WTC11 (cell line): ENCODE measurements around the gene PRAC2. TPM values are rescaled to one million over a fixed set of nuclear protein-coding genes. Genes with fewer than 3 reads are reported as not detected.

Source experiments
- ATAC-seq: fragments of 200-7000 bp; cut with Tn5 transposase; 2 replicates; pipeline ENCODE4 v1.10.0; 2021; ENCODE audit warnings: mild to moderate bottlenecking, moderate library complexity
- Bru-seq: library from RNA; stranded (reverse); fragments of 400-500 nt; gene quantifications from one replicate; lab custom pipeline; 2021; lab: Mats Ljungman, UMichigan
- CTCF ChIA-PET: fragments of 300-600 bp; sonication (Branson Sonifier 250); formaldehyde crosslinking; loops from one replicate; lab custom pipeline; 2021; ENCODE audit warnings: antibody characterized with exemption; lab: Charles Lee
- POLR2A ChIA-PET: fragments of 350-600 bp; sonication (Branson Sonifier 250); formaldehyde crosslinking; loops from one replicate; lab custom pipeline; 2021; ENCODE audit warnings: antibody characterized with exemption; lab: Charles Lee
- DNase-seq: peaks from one replicate; pipeline ENCODE4 v3.0.0; 2021; ENCODE audit warnings: low spot score
- H3K27ac Mint-ChIP-seq: 2 replicates; pipeline ENCODE4 v1.8.0; 2021; ENCODE audit warnings: mixed read lengths
- H3K27me3 Mint-ChIP-seq: 2 replicates; pipeline ENCODE4 v1.8.0; 2021; ENCODE audit warnings: low read depth, mild to moderate bottlenecking, moderate library complexity, mixed read lengths
- H3K36me3 Mint-ChIP-seq: 2 replicates; pipeline ENCODE4 v1.8.0; 2021; ENCODE audit warnings: mixed read lengths
- H3K4me1 Mint-ChIP-seq: 2 replicates; pipeline ENCODE4 v1.8.0; 2022; ENCODE audit warnings: mixed read lengths
- H3K4me3 Mint-ChIP-seq: 2 replicates; pipeline ENCODE4 v1.8.0; 2021; ENCODE audit warnings: mild to moderate bottlenecking, moderate library complexity, mixed read lengths
- H3K9me3 Mint-ChIP-seq: 2 replicates; pipeline ENCODE4 v1.8.0; 2021; ENCODE audit warnings: mixed read lengths
- ARID4B ChIP-seq: sonication (generic); formaldehyde crosslinking; IDR thresholded peaks from 2 replicates; pipeline ENCODE4 v1.8.0; 2023; ENCODE audit warnings: missing genetic modification reagents, mild to moderate bottlenecking, borderline replicate concordance
- E2F5 ChIP-seq: sonication (generic); formaldehyde crosslinking; IDR thresholded peaks from 2 replicates; pipeline ENCODE4 v1.8.1; 2022; ENCODE audit warnings: mild to moderate bottlenecking, moderate library complexity, missing genetic modification reagents
- ERG ChIP-seq: fragments of 250-450 bp; sonication (Bioruptor Pico); IDR thresholded peaks from 2 replicates; pipeline ENCODE4 v1.8.0; 2021; ENCODE audit warnings: mild to moderate bottlenecking
- ESRRA ChIP-seq: sonication (generic); formaldehyde crosslinking; IDR thresholded peaks from 2 replicates; pipeline ENCODE4 v1.8.1; 2022; ENCODE audit warnings: mild to moderate bottlenecking, missing genetic modification reagents, borderline replicate concordance
- FOXK1 ChIP-seq: sonication (generic); formaldehyde crosslinking; IDR thresholded peaks from 2 replicates; pipeline ENCODE4 v1.8.0; 2022; ENCODE audit warnings: mild to moderate bottlenecking, moderate library complexity, missing genetic modification reagents
- GABPB1 ChIP-seq: sonication (generic); formaldehyde crosslinking; IDR thresholded peaks from 2 replicates; pipeline ENCODE4 v1.8.1; 2023; ENCODE audit warnings: mild to moderate bottlenecking, missing genetic modification reagents
- KAT7 ChIP-seq: sonication (generic); formaldehyde crosslinking; IDR thresholded peaks from 2 replicates; pipeline ENCODE4 v1.8.1; 2023; ENCODE audit warnings: missing genetic modification reagents, mild to moderate bottlenecking, borderline replicate concordance
- MAX ChIP-seq: sonication (generic); formaldehyde crosslinking; IDR thresholded peaks from 2 replicates; pipeline ENCODE4 v1.8.0; 2022; ENCODE audit warnings: mild to moderate bottlenecking, missing genetic modification reagents
- NFE2L1 ChIP-seq: sonication (generic); formaldehyde crosslinking; IDR thresholded peaks from 2 replicates; pipeline ENCODE4 v1.8.1; 2023; ENCODE audit warnings: missing genetic modification reagents
- NFYB ChIP-seq: sonication (generic); formaldehyde crosslinking; conservative IDR thresholded peaks from 2 replicates; pipeline ENCODE4 v1.8.0; 2022; ENCODE audit warnings: low read depth, missing genetic modification reagents
- NR2C2 ChIP-seq: sonication (generic); formaldehyde crosslinking; IDR thresholded peaks from 2 replicates; pipeline ENCODE4 v1.8.0; 2022; ENCODE audit warnings: mild to moderate bottlenecking, missing genetic modification reagents
- NR3C1 ChIP-seq: sonication (generic); formaldehyde crosslinking; conservative IDR thresholded peaks from 2 replicates; pipeline ENCODE4 v1.8.1; 2023; ENCODE audit warnings: low read depth, mild to moderate bottlenecking, missing genetic modification reagents
- OVOL2 ChIP-seq: fragments of 250-450 bp; sonication (Bioruptor Pico); IDR thresholded peaks from 2 replicates; pipeline ENCODE4 v1.9.0; 2021; ENCODE audit warnings: mild to moderate bottlenecking, borderline replicate concordance
- RORB ChIP-seq: fragments of 250-450 bp; sonication (Bioruptor Pico); IDR thresholded peaks from 2 replicates; pipeline ENCODE4 v1.9.0; 2021; ENCODE audit warnings: mild to moderate bottlenecking
- SMAD3 ChIP-seq: sonication (generic); formaldehyde crosslinking; IDR thresholded peaks from 2 replicates; pipeline ENCODE4 v1.8.0; 2022; ENCODE audit warnings: missing genetic modification reagents, mild to moderate bottlenecking, borderline replicate concordance
- SOX15 ChIP-seq: fragments of 250-450 bp; sonication (Bioruptor Pico); IDR thresholded peaks from 2 replicates; pipeline ENCODE4 v1.9.0; 2021; ENCODE audit warnings: mild to moderate bottlenecking
- SP1 ChIP-seq: sonication (generic); formaldehyde crosslinking; conservative IDR thresholded peaks from 2 replicates; pipeline ENCODE4 v1.8.1; 2022; ENCODE audit warnings: missing genetic modification reagents
- TEAD1 ChIP-seq: sonication (generic); formaldehyde crosslinking; IDR thresholded peaks from 2 replicates; pipeline ENCODE4 v1.8.0; 2022; ENCODE audit warnings: mild to moderate bottlenecking, missing genetic modification reagents
- TEAD4 ChIP-seq: sonication (generic); formaldehyde crosslinking; IDR thresholded peaks from 2 replicates; pipeline ENCODE4 v1.8.0; 2022; ENCODE audit warnings: mild to moderate bottlenecking, missing genetic modification reagents
- ZNF232 ChIP-seq: sonication (generic); formaldehyde crosslinking; IDR thresholded peaks from 2 replicates; pipeline ENCODE4 v1.8.0; 2022; ENCODE audit warnings: mild to moderate bottlenecking, missing genetic modification reagents
- ZNF263 ChIP-seq: sonication (generic); formaldehyde crosslinking; IDR thresholded peaks from 2 replicates; pipeline ENCODE4 v1.8.1; 2022; ENCODE audit warnings: low read depth, mild to moderate bottlenecking, moderate library complexity, missing genetic modification reagents
- ZNF423 ChIP-seq: fragments of 250-450 bp; sonication (Bioruptor Pico); IDR thresholded peaks from 2 replicates; pipeline ENCODE4 v2.1.2; 2022; ENCODE audit warnings: mild to moderate bottlenecking, moderate library complexity
- long read RNA-seq, 3 experiments: library from RNA in 1 of 3; library from capped mRNA in 1 of 3; library from polyadenylated mRNA in 1 of 3; unstranded in 2 of 3; stranded (forward) in 1 of 3; transcript quantifications; one replicate each; pipeline ENCODE4 v2.0.0, GENCODE V29; 2021
- total RNA-seq: library from RNA; stranded (reverse); gene quantifications from 3 replicates; pipeline ENCODE4 v1.2.3, GENCODE V29; 2021

PRAC2 gene
- total RNA-seq: 8.0 to 22.3 TPM (median 9.2 TPM) in 3 replicates
- percentile 87 among the genes with signal in this experiment for Bru-seq, nascent RNA
- long read RNA-seq, experiment 1, partial matches to known transcripts: 0 of 5 reads
- long read RNA-seq, experiment 1, other reads (novel, unspliced or antisense): 2 of 5 reads
- long read RNA-seq, experiment 2, transcript PRAC2-201 (2 exons, 577 nt): major isoform, 11 of 11 reads
- long read RNA-seq, experiment 2, partial matches to known transcripts: 0 of 11 reads
- long read RNA-seq, experiment 2, other reads (novel, unspliced or antisense): 0 of 11 reads
- long read RNA-seq, experiment 3, partial matches to known transcripts: 0 of 1 reads
- long read RNA-seq, experiment 3, other reads (novel, unspliced or antisense): 1 of 1 reads

- peak; percentile 78 for DNase-seq
These were observed at the start of gene PRAC2 for GRCh38 chr17:48722915-48723422. Gene PRAC2 (plus strand): TSS chr17:48723185. CDS start chr17:48724411, 1,226 bp downstream.

GRCh38 chr17:48676963-48677558 is 45.9 kb upstream of the PRAC2 start:
- Mint-ChIP-seq H3K4me3 (no peak overlapping the region), H3K9me3 (no peaks in the 10 kb centered on the region), H3K4me1 (peaks cover 12% of the 10 kb centered on the region), H3K36me3 (no peaks in the 10 kb centered on the region), H3K27ac (no peak overlapping the region), H3K27me3 (peaks cover 45% of the 10 kb centered on the region)
- ChIA-PET POLR2A (interaction anchor here (0.6 to 0.7 kb wide), 3 partner anchors 97 to 120 kb away, joined by 3 to 4 read pairs (median 3); no protein-coding TSS in a partner anchor), CTCF (interaction anchor here (0.5 to 10.5 kb wide), 15 partner anchors 11 to 216 kb away, joined by 3 to 218 read pairs (median 29); partner anchors contain the start of genes PRAC1 and PRAC2)
- ATAC-seq (no peak), DNase-seq (no peak)
- TF ChIP-seq GABPB1 (CRISPR knock-in tag) (no peak), FOXK1 (CRISPR knock-in tag) (no peak), TEAD1 (no peak), ESRRA (CRISPR knock-in tag) (no peak), RORB (CRISPR knock-in tag) (no peak), OVOL2 (CRISPR knock-in tag) (no peak), NR3C1 (no peak), NFE2L1 (CRISPR knock-in tag) (no peak), ERG (CRISPR knock-in tag) (no peak), E2F5 (CRISPR knock-in tag) (no peak), MAX (CRISPR knock-in tag) (no peak), ZNF232 (CRISPR knock-in tag) (no peak), KAT7 (CRISPR knock-in tag) (no peak), SMAD3 (CRISPR knock-in tag) (no peak), NR2C2 (CRISPR knock-in tag) (no peak), SP1 (CRISPR knock-in tag) (no peak), SOX15 (no peak)

More at GRCh38 chr17:48722915-48723422, at the start of gene PRAC2:
- ChIA-PET CTCF (interaction anchor here (0.9 to 10.9 kb wide), 18 partner anchors 12 to 166 kb away, joined by 3 to 218 read pairs (median 19); partner anchors contain the start of gene TTLL6), POLR2A (interaction anchor here (0.6 to 1.3 kb wide), 6 partner anchors 10 to 273 kb away, joined by 3 to 5 read pairs (median 4); no protein-coding TSS in a partner anchor)
- ATAC-seq: peak; percentile 55
- Mint-ChIP-seq H3K4me3 (peak within 1 kb of the TSS; percentile 70), H3K27ac (peak within 1 kb of the TSS; percentile 84), H3K27me3 (peaks cover 100% of the 10 kb centered on the region), H3K36me3 (no peaks in the 10 kb centered on the region), H3K9me3 (no peaks in the 10 kb centered on the region), H3K4me1 (peaks cover 53% of the 10 kb centered on the region)
- TF ChIP-seq NFYB (CRISPR knock-in tag): peak; percentile 44; the same call in 1 of the 2 replicates
- TF ChIP-seq ZNF263: no peak
- no peak for TF ChIP-seq TEAD4
- no peak for TF ChIP-seq ZNF423 (CRISPR knock-in tag)
- no peak for TF ChIP-seq ARID4B (CRISPR knock-in tag)
- no peak for TF ChIP-seq NFE2L1 (CRISPR knock-in tag)
- TF ChIP-seq MAX (CRISPR knock-in tag): 0 out of 2 replicates have a peak, but pooled peaks have one; percentile 11
